KOPT-K1 (cell line): ENCODE results near the gene SLIT3.

Source experiments
- H3K27ac ChIP-seq: fragments of 200-600 bp; sonication (generic); 2 replicates; pipeline ENCODE4 v1.5.1; 2016; ENCODE audit warnings: antibody characterized with exemption, mild to moderate bottlenecking, low read depth, low read length; ENCODE audit not compliant: poor library complexity, severe bottlenecking
- H3K36me3 ChIP-seq: fragments of 200-600 bp; sonication (generic); 2 replicates; pipeline ENCODE4 v1.5.1; 2017; ENCODE audit warnings: antibody characterized with exemption, mild to moderate bottlenecking, low read length, moderate library complexity; ENCODE audit not compliant: insufficient read depth
- H3K9me3 ChIP-seq: fragments of 200-600 bp; sonication (generic); 2 replicates; pipeline ENCODE4 v1.5.1; 2017; ENCODE audit warnings: antibody characterized with exemption, low read length, mild to moderate bottlenecking; ENCODE audit not compliant: insufficient read depth, poor library complexity, severe bottlenecking

Gene SLIT3

GRCh38 chr5:169263591-169263990 lies 37.3 kb downstream of the SLIT3 start:
- Histone ChIP-seq H3K36me3 (no peaks in the 10 kb centered on the region), H3K27ac (no peak overlapping the region), H3K9me3 (no peaks in the 10 kb centered on the region)

GRCh38 chr5:169260896-169261569 lies 39.9 kb downstream of the SLIT3 start:
- H3K9me3 ChIP-seq: no peaks in the 10 kb centered on the region
- H3K36me3 ChIP-seq: no peaks in the 10 kb centered on the region
- H3K27ac ChIP-seq: no peak overlapping the region

DNA sequence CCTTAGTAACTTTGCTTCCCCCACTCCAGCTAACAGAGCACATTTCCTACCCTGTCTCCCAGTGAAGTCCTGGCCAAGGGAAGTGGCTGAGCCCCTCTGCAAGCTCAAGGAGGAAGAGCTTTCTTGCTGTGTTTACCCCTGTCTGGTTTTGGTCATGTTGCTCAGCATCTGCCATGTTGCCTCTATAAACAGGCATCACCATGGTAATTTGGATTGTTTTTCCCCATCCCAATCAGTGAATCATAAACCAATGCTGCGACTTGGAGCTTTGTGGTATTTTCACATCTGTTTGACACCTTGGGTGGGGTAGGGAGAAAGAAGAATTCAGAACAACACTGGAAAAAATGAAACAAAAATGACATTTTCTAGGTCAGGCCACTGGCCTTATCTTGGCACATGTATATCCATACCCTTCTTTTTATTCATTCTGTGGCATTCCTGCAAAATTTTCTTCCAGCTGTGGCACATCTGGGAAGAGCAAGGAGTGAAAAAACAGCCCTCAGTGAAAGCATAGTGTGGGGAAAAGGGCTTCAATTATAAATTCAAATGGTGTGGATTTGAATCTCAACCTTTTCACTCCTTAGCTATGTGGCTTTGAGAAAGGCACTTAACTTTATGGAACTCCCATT lies 42.5 kb downstream of the SLIT3 start:
- H3K27ac ChIP-seq: no peak overlapping the region
- no peaks in the 10 kb centered on the region for H3K36me3 ChIP-seq
- no peaks in the 10 kb centered on the region for H3K9me3 ChIP-seq

DNA sequence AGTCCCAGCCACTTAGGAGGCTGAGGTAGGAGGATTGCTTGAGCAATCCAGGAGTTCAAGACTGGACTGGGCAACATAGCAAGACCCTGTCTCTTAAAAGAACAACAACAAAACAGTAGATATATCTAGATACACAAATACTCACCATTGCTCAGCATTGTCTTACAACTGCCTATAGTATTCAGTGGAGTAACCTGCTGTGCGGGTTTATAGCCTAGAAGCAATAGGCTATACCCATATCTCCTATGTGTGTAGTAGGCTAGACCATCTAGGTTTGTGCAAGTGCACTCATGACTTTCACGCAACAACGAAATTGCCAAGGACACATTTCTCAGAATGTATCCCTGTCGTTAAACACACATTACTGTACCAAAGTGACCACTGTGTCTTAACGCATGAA lies 44.7 kb downstream of the SLIT3 start:
- H3K27ac ChIP-seq: no peak overlapping the region
- H3K36me3 ChIP-seq: no peaks in the 10 kb centered on the region
- H3K9me3 ChIP-seq: no peaks in the 10 kb centered on the region

- Histone ChIP-seq H3K27ac (no peak overlapping the region), H3K9me3 (no peaks in the 10 kb centered on the region), H3K36me3 (no peaks in the 10 kb centered on the region)
These were observed 47.9 kb downstream of the SLIT3 start for GRCh38 chr5:169253071-169253470.

- Histone ChIP-seq H3K27ac (no peak overlapping the region), H3K9me3 (no peaks in the 10 kb centered on the region)
These were observed 49.4 kb downstream of the SLIT3 start for GRCh38 chr5:169251333-169252084.

GRCh38 chr5:169250887-169251286 lies 50.1 kb downstream of the SLIT3 start:
- no peak overlapping the region for H3K27ac ChIP-seq
- no peaks in the 10 kb centered on the region for H3K36me3 ChIP-seq
- H3K9me3 ChIP-seq: no peaks in the 10 kb centered on the region

More at GRCh38 chr5:169251333-169252084, 49.4 kb downstream of the SLIT3 start:
- no peaks in the 10 kb centered on the region for H3K36me3 ChIP-seq

DNA sequence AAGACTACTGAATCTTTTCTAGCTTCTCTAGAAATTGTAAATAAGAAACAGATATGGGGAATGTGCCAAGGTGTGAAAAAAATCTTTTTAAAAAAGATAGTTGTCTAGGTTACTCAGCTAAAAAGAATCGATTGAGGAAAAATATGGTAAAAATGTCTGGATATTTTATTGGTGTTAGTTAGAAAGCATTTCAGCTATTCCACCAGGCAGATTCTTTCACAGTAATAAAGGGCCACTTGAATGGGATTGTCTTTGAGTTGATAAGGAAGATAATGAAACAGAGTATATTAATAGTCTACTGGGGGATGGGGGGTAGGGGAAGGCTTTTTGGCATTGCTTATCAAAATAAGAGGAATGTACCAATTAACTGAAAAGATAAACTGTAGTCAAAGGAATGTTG lies 51.9 kb downstream of the SLIT3 start:
- H3K36me3 ChIP-seq: no peaks in the 10 kb centered on the region
- no peaks in the 10 kb centered on the region for H3K9me3 ChIP-seq
- H3K27ac ChIP-seq: no peak overlapping the region

DNA sequence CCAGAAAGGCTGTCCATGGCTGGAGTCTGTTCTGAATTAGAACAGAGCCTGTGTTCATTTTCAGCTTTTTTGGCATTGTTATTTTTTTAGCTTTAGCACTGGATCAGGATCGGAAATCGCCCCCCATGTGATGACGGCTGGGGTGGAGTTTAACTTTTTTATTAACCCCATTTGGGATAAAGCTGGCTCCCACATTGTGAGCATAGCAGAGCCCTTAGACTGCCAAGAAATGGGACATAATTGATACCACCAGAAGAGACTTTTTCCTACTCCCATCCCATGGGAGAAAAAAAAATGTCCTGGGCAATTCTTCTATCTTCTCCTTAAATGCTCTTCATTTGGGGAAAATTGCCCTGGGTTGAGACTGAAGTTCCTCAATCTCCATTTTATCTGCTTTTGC lies 52.4 kb downstream of the SLIT3 start:
- Histone ChIP-seq H3K9me3 (no peaks in the 10 kb centered on the region), H3K27ac (no peak overlapping the region), H3K36me3 (no peaks in the 10 kb centered on the region)

- H3K9me3 ChIP-seq: no peaks in the 10 kb centered on the region
- H3K36me3 ChIP-seq: no peaks in the 10 kb centered on the region
- no peak overlapping the region for H3K27ac ChIP-seq
These were observed 56.1 kb downstream of the SLIT3 start for GRCh38 chr5:169244812-169245211.

GRCh38 chr5:169243651-169244422 lies 57.1 kb downstream of the SLIT3 start:
- H3K36me3 ChIP-seq: no peaks in the 10 kb centered on the region
- no peaks in the 10 kb centered on the region for H3K9me3 ChIP-seq
- no peak overlapping the region for H3K27ac ChIP-seq

GRCh38 chr5:169242849-169243186 lies 58.1 kb downstream of the SLIT3 start:
- H3K27ac ChIP-seq: no peak overlapping the region
- no peaks in the 10 kb centered on the region for H3K36me3 ChIP-seq
- no peaks in the 10 kb centered on the region for H3K9me3 ChIP-seq

GRCh38 chr5:169242175-169242848 lies 58.6 kb downstream of the SLIT3 start:
- H3K9me3 ChIP-seq: no peaks in the 10 kb centered on the region
- no peak overlapping the region for H3K27ac ChIP-seq
- no peaks in the 10 kb centered on the region for H3K36me3 ChIP-seq

DNA sequence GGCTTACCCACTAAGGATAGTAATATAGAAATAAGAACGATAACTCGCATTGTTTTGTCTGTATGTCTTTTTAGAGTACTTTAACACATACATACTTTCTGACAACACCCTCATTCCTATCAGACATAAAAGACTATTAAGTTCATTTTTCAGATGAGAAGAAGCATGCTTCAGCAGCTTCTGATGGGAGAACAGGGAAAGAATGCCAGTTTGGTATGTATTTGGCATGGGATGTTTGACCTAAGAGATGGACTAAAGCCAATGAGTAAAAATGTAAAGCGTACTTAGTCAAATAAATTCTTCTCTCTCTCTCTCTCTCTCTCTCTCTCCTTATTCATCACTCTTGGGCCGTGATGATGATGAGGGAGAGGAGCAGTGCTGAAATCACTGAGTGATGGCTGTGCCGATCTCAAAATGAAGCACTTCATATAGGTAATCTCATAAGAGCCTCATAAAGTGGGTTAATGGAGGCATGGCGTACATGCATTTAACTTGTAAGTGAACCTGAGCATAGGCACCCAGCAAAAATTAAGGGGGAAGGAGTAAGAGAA lies 71.5 kb downstream of the SLIT3 start:
- no peak overlapping the region for H3K27ac ChIP-seq
- H3K36me3 ChIP-seq: no peaks in the 10 kb centered on the region
- no peaks in the 10 kb centered on the region for H3K9me3 ChIP-seq
